Osteoblast (primary cell): ENCODE measurements around the gene METTL3. TPM values are rescaled to one million over a fixed set of nuclear protein-coding genes. Genes with fewer than 3 reads are reported as not detected.
A peak's percentile ranks its signal among the peaks of the same experiment; 100 is the strongest.

Experiments used
- DNase-seq: peaks from one replicate; pipeline ENCODE4 v3.0.0; 2011; ENCODE audit warnings: low spot score, mixed read lengths; ENCODE audit not compliant: insufficient read length; ENCODE audit errors: missing footprints
- H2AFZ ChIP-seq: 2 replicates; pipeline ENCODE4 v1.6.0; 2011; ENCODE audit warnings: mild to moderate bottlenecking, low read length
- H3K27ac ChIP-seq: 2 replicates; pipeline ENCODE4 v1.5.1; 2011; ENCODE audit warnings: mild to moderate bottlenecking, low read depth, low read length, moderate library complexity
- H3K27me3 ChIP-seq: 2 replicates; pipeline ENCODE4 v1.6.0; 2012; ENCODE audit warnings: mild to moderate bottlenecking, control low read depth, inconsistent platforms, low read length, moderate library complexity; ENCODE audit not compliant: insufficient read depth
- H3K36me3 ChIP-seq: 2 replicates; pipeline ENCODE4 v1.5.1; 2011; ENCODE audit warnings: mild to moderate bottlenecking, low read length, control low read depth, moderate library complexity; ENCODE audit not compliant: insufficient read depth
- H3K4me1 ChIP-seq: 2 replicates; pipeline ENCODE4 v1.5.1; 2011; ENCODE audit warnings: mild to moderate bottlenecking, low read length, control low read depth, moderate library complexity; ENCODE audit not compliant: insufficient read depth
- H3K4me2 ChIP-seq: 2 replicates; pipeline ENCODE4 v1.6.0; 2011; ENCODE audit warnings: mild to moderate bottlenecking, low read length; ENCODE audit not compliant: insufficient read depth
- H3K4me3 ChIP-seq: fragments of 200-600 bp; sonication (generic); 3 replicates; pipeline ENCODE4 v1.5.1; 2012; ENCODE audit warnings: mild to moderate bottlenecking, low read length, inconsistent platforms; ENCODE audit not compliant: insufficient read depth
- H3K79me2 ChIP-seq: 2 replicates; pipeline ENCODE4 v1.6.0; 2012; ENCODE audit warnings: mild to moderate bottlenecking, low read length, control low read depth, inconsistent platforms; ENCODE audit not compliant: insufficient read depth
- H3K9me3 ChIP-seq: 2 replicates; pipeline ENCODE4 v1.5.1; 2011; ENCODE audit warnings: low read depth, low read length, control low read depth
- H4K20me1 ChIP-seq: 2 replicates; pipeline ENCODE4 v1.6.0; 2012; ENCODE audit warnings: mild to moderate bottlenecking, low read length, control low read depth; ENCODE audit not compliant: insufficient read depth
- total RNA-seq: library from RNA; depleted of rRNA; stranded (reverse); fragments of >200 nt; gene quantifications from 2 replicates; pipeline ENCODE4 v1.2.3, GENCODE V29; 2012
- TF ChIP-seq, protein P1 (sequence below): IDR thresholded peaks from 2 replicates; pipeline ENCODE4 v1.5.1; 2011; ENCODE audit warnings: mild to moderate bottlenecking, low read depth, low read length, moderate library complexity; ENCODE audit errors: extremely low read depth

Gene METTL3
- total RNA-seq, 1 donor = 30.4 TPM

GRCh38 chr14:21536418-21537089 is 25.4 kb upstream of the METTL3 start:
- Histone ChIP-seq H3K27me3 (peaks cover 56% of the 10 kb centered on the region), H3K9me3 (no peaks in the 10 kb centered on the region), H3K79me2 (no peaks in the 10 kb centered on the region), H2AFZ (peak overlapping the region; percentile 74), H3K27ac (no peak overlapping the region), H3K4me1 (no peaks in the 10 kb centered on the region), H4K20me1 (no peaks in the 10 kb centered on the region), H3K4me3 (peak overlapping the region; percentile 37), H3K4me2 (peak overlapping the region; percentile 65), H3K36me3 (no peaks in the 10 kb centered on the region)
- no peak for DNase-seq
- TF ChIP-seq, protein P1, sequence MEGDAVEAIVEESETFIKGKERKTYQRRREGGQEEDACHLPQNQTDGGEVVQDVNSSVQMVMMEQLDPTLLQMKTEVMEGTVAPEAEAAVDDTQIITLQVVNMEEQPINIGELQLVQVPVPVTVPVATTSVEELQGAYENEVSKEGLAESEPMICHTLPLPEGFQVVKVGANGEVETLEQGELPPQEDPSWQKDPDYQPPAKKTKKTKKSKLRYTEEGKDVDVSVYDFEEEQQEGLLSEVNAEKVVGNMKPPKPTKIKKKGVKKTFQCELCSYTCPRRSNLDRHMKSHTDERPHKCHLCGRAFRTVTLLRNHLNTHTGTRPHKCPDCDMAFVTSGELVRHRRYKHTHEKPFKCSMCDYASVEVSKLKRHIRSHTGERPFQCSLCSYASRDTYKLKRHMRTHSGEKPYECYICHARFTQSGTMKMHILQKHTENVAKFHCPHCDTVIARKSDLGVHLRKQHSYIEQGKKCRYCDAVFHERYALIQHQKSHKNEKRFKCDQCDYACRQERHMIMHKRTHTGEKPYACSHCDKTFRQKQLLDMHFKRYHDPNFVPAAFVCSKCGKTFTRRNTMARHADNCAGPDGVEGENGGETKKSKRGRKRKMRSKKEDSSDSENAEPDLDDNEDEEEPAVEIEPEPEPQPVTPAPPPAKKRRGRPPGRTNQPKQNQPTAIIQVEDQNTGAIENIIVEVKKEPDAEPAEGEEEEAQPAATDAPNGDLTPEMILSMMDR = no peak

DNA sequence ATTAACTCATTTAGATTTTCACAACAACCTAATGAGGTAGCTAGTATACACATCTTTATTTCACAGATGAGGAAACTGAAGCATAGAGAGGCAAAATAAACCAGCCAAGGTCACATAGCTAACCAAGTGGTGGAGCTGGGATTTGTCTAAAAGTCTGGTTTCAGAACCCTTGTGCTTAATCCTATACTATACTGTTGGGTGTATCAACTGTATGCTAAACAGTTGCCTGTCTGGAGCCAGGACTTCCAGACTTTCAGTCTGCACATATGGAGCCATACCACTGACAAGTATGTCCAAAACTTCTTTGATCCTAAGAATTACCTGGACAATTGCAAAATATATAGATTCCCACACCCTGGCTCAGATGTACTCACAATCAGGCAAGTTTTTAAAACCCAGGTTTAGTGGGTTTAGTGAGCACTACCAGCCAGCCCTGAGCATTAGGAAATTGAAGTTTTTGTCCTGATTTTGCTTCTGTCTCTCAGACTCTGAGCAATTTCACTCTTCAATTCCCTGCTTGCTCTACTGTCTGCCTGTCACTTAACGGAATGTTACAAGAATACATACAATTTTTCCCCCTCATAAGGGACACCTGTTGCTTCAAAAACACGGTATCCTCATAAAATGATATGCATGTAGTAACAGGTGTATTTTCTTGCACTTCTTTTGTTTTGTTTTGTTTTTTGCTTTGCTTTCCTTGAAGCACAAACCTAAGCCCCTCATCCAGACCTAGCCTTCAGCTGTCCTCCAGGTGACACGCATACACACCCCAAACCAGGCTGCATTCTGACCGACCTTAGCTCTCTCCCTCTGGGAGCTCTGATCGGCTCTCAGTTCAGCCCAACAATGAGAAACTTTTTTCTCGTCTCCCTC is 24.6 kb upstream of the METTL3 start:
- H3K4me3 ChIP-seq = no peak overlapping the region
- H3K27me3 ChIP-seq = peaks cover 60% of the 10 kb centered on the region
- peak overlapping the region; percentile 65 for H3K4me2 ChIP-seq

DNA sequence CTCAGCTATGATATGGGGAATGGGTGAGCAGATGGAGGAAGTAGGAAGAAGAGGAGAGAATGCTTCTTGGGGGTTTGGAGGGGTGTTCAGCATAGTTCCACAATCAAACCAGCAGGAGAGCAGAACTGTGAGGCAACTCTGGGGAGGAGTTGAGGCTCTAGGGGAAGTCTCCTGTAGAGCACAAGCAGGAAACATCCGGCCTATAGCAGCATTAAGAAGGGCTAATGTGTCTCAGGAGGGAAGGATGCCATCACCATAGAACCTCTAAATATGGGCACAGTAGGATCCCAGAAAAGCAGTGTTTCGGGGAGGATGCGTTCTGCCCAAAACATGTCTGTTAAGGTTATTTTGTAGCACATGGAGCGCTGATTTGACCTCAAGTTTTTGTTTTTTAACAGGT is 23.4 kb upstream of the METTL3 start:
- no peaks in the 10 kb centered on the region for H3K36me3 ChIP-seq
- H3K79me2 ChIP-seq = no peaks in the 10 kb centered on the region
- TF ChIP-seq, protein P1 = no peak
- H4K20me1 ChIP-seq = no peaks in the 10 kb centered on the region
- peaks cover 61% of the 10 kb centered on the region for H3K27me3 ChIP-seq
- no peak for DNase-seq
- no peak overlapping the region for H3K4me3 ChIP-seq
- no peak overlapping the region for H2AFZ ChIP-seq
- H3K9me3 ChIP-seq = no peaks in the 10 kb centered on the region
- no peak overlapping the region for H3K27ac ChIP-seq
- no peak overlapping the region for H3K4me2 ChIP-seq
- no peaks in the 10 kb centered on the region for H3K4me1 ChIP-seq

More for the DNA sequence above, 24.6 kb upstream of the METTL3 start:
- no peaks in the 10 kb centered on the region for H3K36me3 ChIP-seq
- no peak overlapping the region for H3K27ac ChIP-seq
- H3K9me3 ChIP-seq = no peaks in the 10 kb centered on the region
- H3K79me2 ChIP-seq = no peaks in the 10 kb centered on the region
- no peak for DNase-seq
- TF ChIP-seq, protein P1 = no peak
- H3K4me1 ChIP-seq = no peaks in the 10 kb centered on the region
- H4K20me1 ChIP-seq = no peaks in the 10 kb centered on the region
- no peak overlapping the region for H2AFZ ChIP-seq

DNA sequence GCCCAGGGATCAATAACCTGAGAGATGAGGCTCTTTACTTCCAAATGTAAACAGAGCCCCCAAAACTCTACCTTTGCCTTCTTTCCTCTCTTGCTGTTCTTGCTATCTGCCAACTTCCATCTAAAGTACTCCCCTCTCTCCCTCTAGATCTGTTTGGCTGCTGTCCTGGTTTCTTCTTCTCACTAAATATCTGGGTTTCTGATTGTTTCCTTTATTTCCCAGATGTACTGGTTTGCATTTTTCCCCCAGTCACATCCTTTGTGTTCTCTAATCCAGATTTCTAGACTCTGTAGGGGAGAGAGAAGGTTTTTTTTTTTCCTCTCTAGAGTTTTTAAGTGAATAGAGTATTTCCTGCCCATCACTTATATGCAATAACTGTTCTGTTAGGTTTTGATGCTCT is 22.2 kb upstream of the METTL3 start:
- TF ChIP-seq, protein P1 = no peak
- H3K4me1 ChIP-seq = no peaks in the 10 kb centered on the region
- H3K27ac ChIP-seq = no peak overlapping the region
- no peaks in the 10 kb centered on the region for H3K79me2 ChIP-seq
- H4K20me1 ChIP-seq = no peaks in the 10 kb centered on the region
- no peak for DNase-seq
- no peaks in the 10 kb centered on the region for H3K36me3 ChIP-seq
- peaks cover 58% of the 10 kb centered on the region for H3K27me3 ChIP-seq
- no peak overlapping the region for H2AFZ ChIP-seq
- no peak overlapping the region for H3K4me3 ChIP-seq
- H3K9me3 ChIP-seq = no peaks in the 10 kb centered on the region
- no peak overlapping the region for H3K4me2 ChIP-seq
